SK-N-MC (cell line): ENCODE measurements around the gene LCN15.

Source experiments
- DNase-seq: peaks from one replicate; pipeline ENCODE4 v3.0.0-alpha.2; 2011; ENCODE audit warnings: low read depth, low spot score
- H3K27ac ChIP-seq: fragments of 200-600 bp; sonication (generic); 2 replicates; pipeline ENCODE4 v1.5.1; 2016; ENCODE audit warnings: mixed run types
- H3K36me3 ChIP-seq: fragments of 200-600 bp; sonication (generic); 2 replicates; pipeline ENCODE4 v1.6.1; 2017; ENCODE audit warnings: antibody characterized with exemption, low read length, mixed read lengths; ENCODE audit not compliant: insufficient read depth
- H3K4me3 ChIP-seq: fragments of 200-600 bp; sonication (generic); 2 replicates; pipeline ENCODE4 v1.5.1; 2016
- H3K9ac ChIP-seq: fragments of 200-600 bp; sonication (generic); 2 replicates; pipeline ENCODE4 v1.8.0; 2017; ENCODE audit warnings: mixed run types, mixed read lengths; ENCODE audit not compliant: insufficient read length
- H3K9me3 ChIP-seq: fragments of 200-600 bp; sonication (generic); 2 replicates; pipeline ENCODE4 v1.6.1; 2017; ENCODE audit warnings: low read depth, mild to moderate bottlenecking, antibody characterized with exemption, low read length, moderate library complexity, mixed read lengths
- EZH2 ChIP-seq: fragments of 200-600 bp; sonication (generic); IDR thresholded peaks from one replicate; pipeline ENCODE4 v1.6.1; 2017; ENCODE audit warnings: antibody characterized with exemption
- FOXP2 ChIP-seq: optimal IDR thresholded peaks from 2 replicates; pipeline ENCODE3; 2011; ENCODE audit warnings: mild to moderate bottlenecking, moderate library complexity; ENCODE audit not compliant: insufficient read depth; ENCODE audit errors: extremely low read length, control extremely low read depth
- POLR2AphosphoS5 ChIP-seq: IDR thresholded peaks from 2 replicates; pipeline ENCODE4 v1.6.1; 2012; ENCODE audit warnings: mild to moderate bottlenecking, low read depth, low read length, borderline replicate concordance

The LCN15 gene

DNA sequence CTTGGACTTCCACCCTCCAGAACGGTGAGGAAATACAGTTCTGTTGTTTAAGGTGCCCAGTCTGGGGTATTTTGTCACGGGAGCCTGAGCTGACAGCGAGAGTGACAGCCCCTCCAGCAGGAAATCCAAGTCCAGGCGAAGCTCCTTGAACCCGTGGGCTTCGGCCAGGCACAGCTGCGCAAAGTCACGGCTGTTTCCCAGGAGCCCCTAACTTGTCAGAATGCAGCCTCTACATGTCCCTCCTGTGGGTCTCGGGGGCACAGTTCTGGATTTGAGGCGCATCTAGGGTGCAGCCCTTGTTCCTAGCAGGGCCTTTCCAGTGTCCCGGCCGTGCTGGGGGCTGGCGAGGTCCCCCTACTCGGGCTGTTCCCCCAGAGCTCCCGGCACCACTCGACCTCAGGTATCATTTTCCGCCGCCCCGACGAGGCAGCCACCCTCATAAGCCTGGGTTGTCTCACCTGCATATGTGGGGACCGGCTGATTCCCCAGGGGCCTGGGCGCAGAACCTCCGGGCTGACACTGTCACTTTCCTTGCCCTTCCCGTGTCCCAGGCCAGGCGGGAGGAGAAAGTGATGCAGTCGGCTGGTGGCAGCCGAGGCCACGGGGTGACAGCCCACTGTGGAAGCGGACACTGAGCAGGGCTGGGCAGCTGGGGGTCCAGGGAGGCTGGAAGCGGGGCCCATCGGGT lies 10.8 kb downstream of the LCN15 start:
- no peak overlapping the region for H3K27ac ChIP-seq
- H3K4me3 ChIP-seq, result no peak overlapping the region
- H3K9ac ChIP-seq, result no peak overlapping the region
- DNase-seq, result no peak
- H3K36me3 ChIP-seq, result no peaks in the 10 kb centered on the region
- H3K9me3 ChIP-seq, result no peaks in the 10 kb centered on the region; the same call in 1 of the 2 replicates
- TF ChIP-seq POLR2AphosphoS5 (no peak), EZH2 (no peak), FOXP2 (no peak)

DNA sequence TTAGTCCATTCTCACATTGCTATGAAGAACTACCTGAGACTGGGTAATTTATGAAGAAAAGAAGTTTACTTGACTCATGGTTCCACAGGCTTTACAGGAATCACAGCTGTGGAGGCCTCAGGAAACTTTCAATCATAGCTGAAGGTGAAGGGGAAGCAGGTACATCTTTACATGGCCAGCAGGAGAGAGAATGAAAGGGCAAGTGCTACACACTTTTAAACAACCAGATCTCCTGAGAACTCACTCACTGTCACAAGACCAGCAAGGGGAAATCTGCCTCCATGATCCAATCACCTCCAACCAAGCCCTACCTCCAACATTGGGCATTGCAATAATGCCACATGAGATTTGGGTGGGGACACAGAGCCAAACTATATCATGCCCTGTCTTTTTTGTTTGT lies 12.5 kb downstream of the LCN15 start:
- Histone ChIP-seq H3K4me3 (no peak overlapping the region), H3K9ac (no peak overlapping the region), H3K9me3 (no peaks in the 10 kb centered on the region; the same call in 1 of the 2 replicates), H3K36me3 (no peaks in the 10 kb centered on the region), H3K27ac (no peak overlapping the region)
- no peak for DNase-seq
- TF ChIP-seq POLR2AphosphoS5 (no peak), FOXP2 (no peak)

DNA sequence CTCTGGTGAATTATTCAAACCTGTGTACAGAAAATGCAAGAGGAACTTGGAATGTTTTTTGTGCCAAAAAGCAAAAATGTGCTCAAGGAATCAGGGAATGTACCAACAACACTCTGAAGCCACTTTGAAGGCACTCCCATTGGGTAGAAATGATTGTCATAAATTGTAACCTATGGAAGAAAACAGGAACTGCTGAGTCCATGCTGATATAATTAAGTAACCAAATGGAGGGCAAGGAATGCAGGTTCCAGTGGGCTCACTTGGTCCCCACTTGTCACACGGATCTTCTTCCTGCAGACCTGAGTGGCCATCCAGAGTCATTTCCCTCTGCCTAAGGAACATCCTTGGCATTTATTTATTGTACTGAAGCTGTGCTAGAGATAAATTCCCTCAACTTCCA lies 13.1 kb downstream of the LCN15 start:
- no peak overlapping the region for H3K9ac ChIP-seq
- no peaks in the 10 kb centered on the region; the same call in 1 of the 2 replicates for H3K9me3 ChIP-seq
- no peaks in the 10 kb centered on the region for H3K36me3 ChIP-seq
- H3K4me3 ChIP-seq, result no peak overlapping the region
- TF ChIP-seq EZH2 (no peak), POLR2AphosphoS5 (no peak), FOXP2 (no peak)
- no peak for DNase-seq
- no peak overlapping the region for H3K27ac ChIP-seq

DNA sequence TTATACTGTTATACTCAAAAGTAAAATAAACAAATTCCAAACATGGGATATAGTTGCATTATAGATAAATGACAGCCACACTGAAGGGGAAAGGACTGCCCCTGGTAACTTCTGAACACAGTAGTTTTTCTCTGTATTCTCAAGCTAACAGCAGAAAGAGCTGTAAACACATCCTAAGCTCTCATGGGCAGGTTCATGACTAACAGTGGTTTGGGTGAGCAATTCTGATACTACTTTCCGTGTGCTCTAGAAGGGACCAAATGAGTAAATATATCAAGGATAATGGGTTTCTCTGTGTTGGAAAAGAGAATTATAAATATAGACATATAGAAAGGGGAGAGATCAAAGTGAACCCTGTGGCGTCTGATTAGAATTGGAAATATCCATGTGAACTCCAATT lies 13.8 kb downstream of the LCN15 start:
- Histone ChIP-seq H3K27ac (no peak overlapping the region), H3K9ac (no peak overlapping the region), H3K4me3 (no peak overlapping the region), H3K36me3 (no peaks in the 10 kb centered on the region), H3K9me3 (no peaks in the 10 kb centered on the region; the same call in 1 of the 2 replicates)
- DNase-seq, result no peak
- TF ChIP-seq EZH2 (no peak), FOXP2 (no peak), POLR2AphosphoS5 (no peak)

DNA sequence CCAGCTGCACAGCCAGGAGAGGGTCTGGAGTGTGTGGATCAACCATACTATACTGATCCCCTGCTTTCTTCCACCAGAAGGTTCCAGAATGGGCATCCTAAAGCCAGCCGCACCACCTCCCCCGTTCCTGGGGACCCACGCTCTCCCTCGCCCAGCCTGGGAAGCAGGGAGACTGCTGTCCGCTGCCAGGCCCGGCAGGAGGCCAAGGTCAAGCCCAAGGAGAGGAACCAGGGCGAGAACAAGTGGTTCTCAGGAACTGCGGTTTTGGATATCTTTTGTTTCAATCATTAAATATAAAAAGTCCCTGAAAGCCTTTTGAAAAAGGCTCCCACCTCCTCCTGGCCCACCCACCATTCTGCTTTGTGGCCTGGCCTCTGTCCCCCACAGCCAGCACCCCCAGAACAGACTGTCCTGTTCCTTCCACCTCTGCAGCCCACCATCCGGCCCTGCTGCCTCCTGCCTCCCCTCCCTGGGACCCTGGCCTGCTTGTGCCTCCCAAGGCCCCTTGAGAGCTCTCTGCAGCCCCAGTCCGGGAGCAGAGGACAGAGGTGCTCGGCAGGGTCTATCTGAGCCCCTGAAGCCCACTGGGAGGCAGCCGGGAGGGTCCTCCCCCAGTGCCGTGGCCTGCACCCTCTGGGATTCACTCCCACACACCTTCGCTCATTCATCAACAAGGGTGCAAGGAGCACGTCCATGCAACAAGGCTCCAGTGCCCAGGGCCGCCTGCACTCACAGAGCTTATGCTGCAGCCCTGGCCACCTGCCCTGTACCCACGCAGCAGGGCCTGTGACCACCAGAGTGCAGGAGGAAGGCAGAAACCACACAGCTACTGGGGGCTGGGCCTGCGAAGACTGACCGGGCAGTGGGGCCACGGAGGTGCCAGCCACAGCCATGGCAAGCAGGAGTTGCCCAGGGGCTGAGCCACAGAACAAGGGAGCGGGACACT lies 15.4 kb downstream of the LCN15 start:
- Histone ChIP-seq H3K9ac (no peak overlapping the region), H3K36me3 (no peaks in the 10 kb centered on the region), H3K9me3 (no peaks in the 10 kb centered on the region; the same call in 1 of the 2 replicates), H3K27ac (no peak overlapping the region), H3K4me3 (no peak overlapping the region)
- no peak for TF ChIP-seq FOXP2
- TF ChIP-seq EZH2, result no peak
- no peak for TF ChIP-seq POLR2AphosphoS5
- no peak for DNase-seq

DNA sequence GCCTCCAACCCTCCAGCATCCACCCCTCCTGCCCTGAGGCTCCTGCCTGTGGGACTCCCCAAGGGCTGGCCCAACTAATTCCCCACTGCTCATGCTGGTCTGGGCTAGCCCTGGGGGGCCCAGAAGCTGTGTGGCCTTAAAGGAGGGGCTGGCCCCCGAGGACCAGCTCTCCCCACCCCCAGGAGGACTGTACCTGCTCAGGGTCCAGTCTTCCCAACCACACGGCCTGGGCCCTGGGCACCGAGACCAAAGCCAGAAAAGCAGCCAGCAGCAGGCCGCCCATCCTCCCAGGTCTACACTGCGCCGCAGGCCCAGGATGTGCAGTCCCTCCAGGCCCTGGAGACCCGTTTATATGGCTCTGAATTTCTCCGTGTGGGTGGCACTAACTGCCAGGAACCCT lies 16.1 kb downstream of the LCN15 start, which contains the start of gene LCN6:
Gene LCN6, minus strand, starts transcription at position 325 of the 400 bp plus-strand sequence. Its CDS starts 42 bp downstream, at position 283.
- H3K9ac ChIP-seq, result no peak within 1 kb of the TSS
- no peak for DNase-seq

DNA sequence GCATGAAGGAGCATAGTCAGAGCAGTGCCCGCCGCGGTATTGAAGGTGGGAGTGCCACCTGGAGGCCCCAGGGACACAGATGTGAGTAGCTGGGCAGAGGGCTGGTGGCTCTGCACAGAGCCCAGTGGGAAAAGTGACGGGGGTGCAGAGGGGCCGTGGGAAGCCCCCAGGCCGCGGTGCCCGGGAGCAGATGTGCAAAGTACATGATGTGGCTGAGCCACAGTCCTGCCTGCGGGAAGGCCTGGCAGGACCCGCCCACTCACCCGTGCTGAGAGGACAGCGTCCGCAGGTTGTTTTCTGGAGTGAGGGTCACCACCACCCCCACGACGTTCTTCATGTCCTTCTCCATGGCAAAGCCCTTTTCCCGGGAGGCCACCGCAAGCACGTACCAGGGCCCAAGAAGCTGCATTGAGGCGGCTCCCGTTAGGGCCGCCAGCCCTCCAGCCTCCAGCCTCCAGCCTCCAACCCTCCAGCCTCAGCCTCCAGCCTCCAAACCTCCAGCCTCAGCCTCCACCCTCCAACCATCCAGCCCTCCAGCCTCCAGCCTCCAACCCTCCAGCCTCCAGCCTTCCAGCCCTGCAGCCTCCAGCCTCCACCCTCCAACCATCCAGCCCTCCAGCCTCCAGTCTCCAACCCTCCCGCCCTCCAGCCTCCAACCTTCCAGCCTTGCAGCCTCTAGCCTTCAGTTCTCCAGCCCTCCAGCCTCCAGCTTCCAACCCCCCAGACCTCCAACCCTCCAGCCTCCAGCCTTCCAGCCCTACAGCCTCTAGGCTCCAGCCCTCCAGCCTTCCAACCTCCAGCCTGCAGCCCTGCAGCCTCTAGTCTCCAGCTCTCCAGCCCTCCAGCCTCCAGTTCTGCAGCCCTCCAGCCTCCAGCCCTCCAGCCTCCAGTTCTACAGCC lies 16.9 kb downstream of the LCN15 start:
- H3K9me3 ChIP-seq, result no peaks in the 10 kb centered on the region; the same call in 1 of the 2 replicates
- DNase-seq, result no peak
- no peak overlapping the region for H3K9ac ChIP-seq
- no peak overlapping the region for H3K4me3 ChIP-seq
- H3K27ac ChIP-seq, result no peak overlapping the region
- TF ChIP-seq FOXP2, result no peak
- TF ChIP-seq POLR2AphosphoS5, result no peak
- no peak for TF ChIP-seq EZH2
- no peaks in the 10 kb centered on the region for H3K36me3 ChIP-seq

More for the DNA sequence above, 16.1 kb downstream of the LCN15 start, which contains the start of gene LCN6:
- no peak within 1 kb of the TSS for H3K4me3 ChIP-seq
- H3K36me3 ChIP-seq, result no peaks in the 10 kb centered on the region
- no peaks in the 10 kb centered on the region; the same call in 1 of the 2 replicates for H3K9me3 ChIP-seq
- TF ChIP-seq EZH2 (no peak), POLR2AphosphoS5 (no peak), FOXP2 (no peak)
- H3K27ac ChIP-seq, result no peak within 1 kb of the TSS

DNA sequence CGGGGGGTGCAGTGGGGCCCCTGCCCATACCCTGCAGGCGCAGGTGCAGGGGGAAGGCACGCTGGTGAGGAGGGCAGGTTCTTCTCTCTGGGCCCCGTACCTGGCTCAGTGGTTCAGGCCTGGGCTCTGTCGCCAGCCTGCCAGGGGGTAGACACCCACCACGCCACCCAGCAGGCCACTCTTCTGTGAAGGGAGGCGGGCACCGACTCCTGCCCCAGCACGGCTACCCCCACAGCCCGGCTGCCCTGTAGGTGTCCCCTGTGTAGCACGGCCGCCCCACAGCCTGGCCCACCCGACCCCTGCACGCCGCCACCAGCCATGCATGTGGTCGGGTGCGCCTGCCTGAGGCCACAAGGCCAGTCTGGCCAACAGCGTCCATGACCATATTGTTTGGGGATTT lies 17.7 kb downstream of the LCN15 start:
- Histone ChIP-seq H3K36me3 (no peaks in the 10 kb centered on the region), H3K9ac (no peak overlapping the region), H3K9me3 (no peaks in the 10 kb centered on the region), H3K4me3 (no peak overlapping the region), H3K27ac (no peak overlapping the region)
- no peak for TF ChIP-seq EZH2
- TF ChIP-seq POLR2AphosphoS5, result no peak
- TF ChIP-seq FOXP2, result no peak
- no peak for DNase-seq
